ENCODE results near the gene FDX2. TPM values are rescaled to one million over a fixed set of nuclear protein-coding genes. Genes with fewer than 3 reads are reported as not detected.
A peak's percentile ranks its signal among the peaks of the same experiment; 100 is the strongest.

Gene FDX2
- total RNA-seq, 3 donors from 2014 or later = 7.9 to 15.1 (median 9.7) TPM

GRCh38 chr19:10289836-10290356 lies 25.9 kb downstream of the FDX2 start, which contains the start of gene ICAM5:
ICAM5 (plus strand) TSS chr19:10289952; CDS start chr19:10290044, 92 bp downstream.
- intact Hi-C loops (cut with DNase I, micrococcal nuclease) = no loop called here
- DNase-seq = peak in 1 of 3 donors; percentile 59
- H3K36me3 ChIP-seq (ENCODE audit: low read depth) = no peaks in the 10 kb centered on the region
- H3K4me1 ChIP-seq (ENCODE audit: low read depth) = peaks cover 60% of the 10 kb centered on the region
- H3K9me3 ChIP-seq = no peaks in the 10 kb centered on the region
- no peak for ATAC-seq
- no peak within 1 kb of the TSS for H3K4me3 ChIP-seq
- no peak for TF ChIP-seq CTCF (IDR thresholded peaks at IDR 0.05)

- TF ChIP-seq CTCF (IDR thresholded peaks at IDR 0.05) = no peak
- Histone ChIP-seq H3K9me3 (no peaks in the 10 kb centered on the region), H3K4me3 (no peak overlapping the region), H3K36me3 (ENCODE audit: low read depth) (no peaks in the 10 kb centered on the region), H3K4me1 (ENCODE audit: low read depth) (peaks cover 59% of the 10 kb centered on the region)
- ATAC-seq (peak; percentile 9), DNase-seq (peak; percentile 45 to 68 (median 59))
- intact Hi-C loops (cut with DNase I, micrococcal nuclease) = no loop called here
Measured at GRCh38 chr19:10289167-10289835, 26.5 kb downstream of the FDX2 start.

- no peaks in the 10 kb centered on the region for H3K36me3 ChIP-seq (ENCODE audit: low read depth)
- no peaks in the 10 kb centered on the region for H3K9me3 ChIP-seq
- peak; percentile 41 for ATAC-seq
- intact Hi-C loops (cut with DNase I, micrococcal nuclease) = no loop called here
- peaks cover 59% of the 10 kb centered on the region for H3K4me1 ChIP-seq (ENCODE audit: low read depth)
- DNase-seq = peak; percentile 59 to 68 (median 66)
- no peak overlapping the region for H3K4me3 ChIP-seq
- TF ChIP-seq CTCF (IDR thresholded peaks at IDR 0.05) = no peak
Measured at GRCh38 chr19:10288662-10289166, 27.1 kb downstream of the FDX2 start.

GRCh38 chr19:10286803-10287737 lies 28.7 kb downstream of the FDX2 start, which contains the start of gene ICAM4:
ICAM4 (plus strand) TSS chr19:10286955; CDS start chr19:10287013, 58 bp downstream.
- intact Hi-C loops (cut with DNase I, micrococcal nuclease) = no loop called here
- DNase-seq = peak; percentile 58 to 73 (median 62)
- no peak for TF ChIP-seq CTCF (IDR thresholded peaks at IDR 0.05)
- Histone ChIP-seq H3K36me3 (ENCODE audit: low read depth) (no peaks in the 10 kb centered on the region), H3K4me1 (ENCODE audit: low read depth) (peaks cover 42% of the 10 kb centered on the region), H3K9me3 (no peaks in the 10 kb centered on the region), H3K4me3 (no peak within 1 kb of the TSS)
- peak; percentile 27 for ATAC-seq

GRCh38 chr19:10285393-10285792 lies 30.4 kb downstream of the FDX2 start:
- intact Hi-C loops (cut with DNase I, micrococcal nuclease) = no loop called here

More at GRCh38 chr19:10285393-10285792, 30.4 kb downstream of the FDX2 start:
- no peaks in the 10 kb centered on the region for H3K36me3 ChIP-seq (ENCODE audit: low read depth)
- H3K4me1 ChIP-seq (ENCODE audit: low read depth) = peaks cover 27% of the 10 kb centered on the region
- no peaks in the 10 kb centered on the region for H3K9me3 ChIP-seq
- TF ChIP-seq CTCF (IDR thresholded peaks at IDR 0.05) = no peak
- no peak overlapping the region for H3K4me3 ChIP-seq
- ATAC-seq (no peak), DNase-seq (no peak)

All from mucosa of descending colon (tissue), 3 donors.